PC-3 (cell line): Measurements from ENCODE around the gene OMG. TPM values are rescaled to one million over a fixed set of nuclear protein-coding genes. Genes with fewer than 3 reads are reported as not detected.

Experiments
- ATAC-seq: fragments of 200-7000 bp; cut with Tn5 transposase; 2 replicates; pipeline ENCODE4 v1.9.1; 2020; ENCODE audit warnings: mild to moderate bottlenecking, moderate library complexity
- BruUV-seq: library from RNA; stranded (reverse); fragments of 400-500 nt; replicated peaks from 2 replicates; lab custom pipeline; 2021; lab: Mats Ljungman, UMichigan
- CTCF ChIA-PET: fragments of 300-600 bp; sonication (Branson Sonifier 250); formaldehyde crosslinking; loops from one replicate; lab custom pipeline; 2022; ENCODE audit warnings: antibody characterized with exemption; lab: Charles Lee
- POLR2A ChIA-PET: fragments of 300-600 bp; sonication (Branson Sonifier 250); formaldehyde crosslinking; loops from one replicate; lab custom pipeline; 2022; ENCODE audit warnings: antibody characterized with exemption; ENCODE audit not compliant: unreplicated experiment; lab: Charles Lee
- DNase-seq: peaks from one replicate; pipeline ENCODE4 v3.0.0-alpha.2; 2015
- H2AFZ ChIP-seq: fragments of 300-600 bp; sonication (generic); 2 replicates; pipeline ENCODE4 v1.6.0; 2016; ENCODE audit warnings: antibody characterized with exemption, low read length
- H3F3A ChIP-seq: fragments of 300-600 bp; sonication (generic); one replicate; pipeline ENCODE4 v1.6.0; 2017; ENCODE audit warnings: antibody characterized with exemption, low read length, control low read depth, mild to moderate bottlenecking; ENCODE audit not compliant: unreplicated experiment
- H3K27ac ChIP-seq: fragments of 300-600 bp; sonication (generic); 2 replicates; pipeline ENCODE4 v1.5.1; 2016; ENCODE audit warnings: mild to moderate bottlenecking, low read length
- H3K27me3 ChIP-seq: fragments of 300-600 bp; sonication (generic); 2 replicates; pipeline ENCODE4 v1.6.1; 2016; ENCODE audit warnings: low read length, mixed read lengths
- H3K36me3 ChIP-seq: fragments of 300-600 bp; sonication (generic); 2 replicates; pipeline ENCODE4 v1.6.1; 2016; ENCODE audit warnings: low read depth, mixed run types, low read length, mixed read lengths
- H3K4me1 ChIP-seq: fragments of 300-600 bp; sonication (generic); 2 replicates; pipeline ENCODE4 v1.5.1; 2016; ENCODE audit warnings: low read length; ENCODE audit not compliant: insufficient read depth
- H3K4me2 ChIP-seq: fragments of 300-600 bp; sonication (generic); 2 replicates; pipeline ENCODE4 v1.6.0; 2016; ENCODE audit warnings: low read length
- H3K4me3 ChIP-seq: fragments of 300-600 bp; sonication (generic); 2 replicates; pipeline ENCODE4 v1.5.1; 2016; ENCODE audit warnings: mild to moderate bottlenecking, low read length, mixed read lengths
- H3K79me2 ChIP-seq: fragments of 300-600 bp; sonication (generic); 2 replicates; pipeline ENCODE4 v1.6.1; 2017; ENCODE audit warnings: low read length, mixed read lengths
- H3K9ac ChIP-seq: fragments of 300-600 bp; sonication (generic); 2 replicates; pipeline ENCODE4 v1.6.0; 2016; ENCODE audit warnings: mild to moderate bottlenecking, low read length
- H3K9me2 ChIP-seq: fragments of 300-600 bp; sonication (generic); replicated peaks from 2 replicates; pipeline ENCODE4 v1.6.1; 2016; ENCODE audit warnings: mixed run types, low read length, mixed read lengths
- H3K9me3 ChIP-seq: fragments of 300-600 bp; sonication (generic); 2 replicates; pipeline ENCODE4 v1.6.1; 2016; ENCODE audit warnings: low read length, mixed read lengths
- H4K20me1 ChIP-seq: fragments of 300-600 bp; sonication (generic); 2 replicates; pipeline ENCODE4 v1.6.1; 2016; ENCODE audit warnings: low read length, mixed read lengths
- CTCF ChIP-seq: fragments of 300-600 bp; sonication (generic); conservative IDR thresholded peaks from 2 replicates; pipeline ENCODE4 v1.5.1; 2017; ENCODE audit warnings: antibody characterized with exemption, low read depth, mild to moderate bottlenecking, low read length
- EZH2 ChIP-seq: fragments of 300-600 bp; sonication (generic); IDR thresholded peaks from one replicate; pipeline ENCODE4 v1.6.1; 2017; ENCODE audit warnings: antibody characterized with exemption, mild to moderate bottlenecking, low read length; ENCODE audit not compliant: unreplicated experiment
- EZH2phosphoT487 ChIP-seq: fragments of 300-600 bp; sonication (generic); IDR thresholded peaks from 2 replicates; pipeline ENCODE4 v1.6.1; 2018; ENCODE audit warnings: mild to moderate bottlenecking, antibody characterized with exemption, low read length, borderline replicate concordance
- intact Hi-C: fragments of 100-400 bp; cut with micrococcal nuclease; formaldehyde crosslinking; loops from 2 replicates; pipeline ENCODE4 v1.9.0; 2023
- total RNA-seq: library from RNA; depleted of rRNA; stranded (reverse); fragments of >200 nt; gene quantifications from 2 replicates; pipeline ENCODE4 v1.2.3, GENCODE V29; 2014

Gene OMG
- total RNA-seq, 1 experiment from 2014 or later = not detected

- Histone ChIP-seq H4K20me1 (no peaks in the 10 kb centered on the region), H3F3A (no peaks in the 10 kb centered on the region), H3K79me2 (no peaks in the 10 kb centered on the region), H3K27ac (no peak overlapping the region), H3K4me3 (no peak overlapping the region), H3K9me2 (no peaks in the 10 kb centered on the region), H2AFZ (no peak overlapping the region), H3K9ac (no peak overlapping the region), H3K9me3 (no peaks in the 10 kb centered on the region), H3K27me3 (no peaks in the 10 kb centered on the region), H3K36me3 (0 out of 2 replicates have a peak, but pooled peaks cover 2% of the 10 kb centered on the region), H3K4me1 (no peaks in the 10 kb centered on the region), H3K4me2 (no peak overlapping the region)
- DNase-seq (no peak), ATAC-seq (no peak)
- intact Hi-C loops = no loop called here
- ChIA-PET POLR2A (no interaction called here), CTCF (no interaction called here)
- no TSS peak for BruUV-seq
- TF ChIP-seq EZH2 (no peak), EZH2phosphoT487 (no peak), CTCF (no peak)
Measured at GRCh38 chr17:31279401-31279800, 17.6 kb downstream of the OMG start.

- no peaks in the 10 kb centered on the region for H3F3A ChIP-seq
Measured at GRCh38 chr17:31275116-31275515, 21.9 kb downstream of the OMG start.

More at GRCh38 chr17:31275116-31275515, 21.9 kb downstream of the OMG start:
- H3K79me2 ChIP-seq = no peaks in the 10 kb centered on the region
- no peaks in the 10 kb centered on the region for H3K9me2 ChIP-seq
- TF ChIP-seq EZH2 (no peak), EZH2phosphoT487 (no peak), CTCF (no peak)
- ChIA-PET CTCF (no interaction called here), POLR2A (no interaction called here)
- DNase-seq (no peak), ATAC-seq (no peak)
- H3K4me1 ChIP-seq = peaks cover 6% of the 10 kb centered on the region
- no peak overlapping the region for H2AFZ ChIP-seq
- no peak overlapping the region for H3K27ac ChIP-seq
- H3K4me3 ChIP-seq = no peak overlapping the region
- intact Hi-C loops = no loop called here
- no peaks in the 10 kb centered on the region for H4K20me1 ChIP-seq
- H3K36me3 ChIP-seq = 0 out of 2 replicates have a peak, but pooled peaks cover 6% of the 10 kb centered on the region
- no TSS peak for BruUV-seq
- no peaks in the 10 kb centered on the region for H3K9me3 ChIP-seq
- no peaks in the 10 kb centered on the region for H3K27me3 ChIP-seq
- no peak overlapping the region for H3K9ac ChIP-seq
- H3K4me2 ChIP-seq = no peak overlapping the region
